Colonic mucosa (tissue), 4 donors: ENCODE measurements around the gene WNK2. TPM values are rescaled to one million over a fixed set of nuclear protein-coding genes. Genes with fewer than 3 reads are reported as not detected.
A peak's percentile ranks its signal among the peaks of the same experiment; 100 is the strongest.

Source experiments
- DNase-seq: peaks from one replicate; pipeline ENCODE4 v3.0.0-alpha.2; 2020
- H3K27ac ChIP-seq: fragments of 200-600 bp; one replicate; pipeline ENCODE4 v1.8.0; 2021
- H3K27me3 ChIP-seq: fragments of 200-600 bp; one replicate; pipeline ENCODE4 v1.8.0; 2021
- H3K36me3 ChIP-seq: fragments of 200-600 bp; one replicate; pipeline ENCODE4 v1.8.0; 2021
- H3K4me1 ChIP-seq: fragments of 200-600 bp; one replicate; pipeline ENCODE4 v1.8.0; 2021; ENCODE audit warnings: mild to moderate bottlenecking
- H3K4me3 ChIP-seq: fragments of 200-600 bp; one replicate; pipeline ENCODE4 v1.8.0; 2021
- H3K9ac ChIP-seq, 2 donors: one replicate each; pipeline ENCODE4 v1.7.0; 2013; ENCODE audit warnings: control low read depth in 2 of 2, low read depth in 2 of 2, low read length in 2 of 2
- H3K9me3 ChIP-seq: fragments of 200-600 bp; one replicate; pipeline ENCODE4 v1.8.0; 2021
- CTCF ChIP-seq: fragments of 200-600 bp; IDR thresholded peaks from one replicate; pipeline ENCODE4 v1.8.0; 2022; ENCODE audit warnings: antibody characterized with exemption, mild to moderate bottlenecking
- intact Hi-C: fragments of 100-400 bp; cut with DNase I; formaldehyde crosslinking; loops from one replicate; pipeline ENCODE4 v1.14.1; 2022
- total RNA-seq, 2 donors: library from RNA; stranded (reverse); fragmentation: NEBNext Ultra II Directional in 1 of 2; extraction: Animal tissue kit (Norgen Biotek cat#: 25700) in 1 of 2; gene quantifications; one replicate each; pipeline ENCODE4 v1.2.1, GENCODE V29; 2021
- donor health status: healthy.
- donor health status: DM: no; HTN: no; CAD: no.
- donor health status: DM: no; HTN: no; CAD: no.

The WNK2 gene
- total RNA-seq, 2 donors from 2014 or later = 161 to 238 TPM

GRCh38 chr9:93306579-93307091 lies 122.7 kb downstream of the WNK2 start:
- Histone ChIP-seq H3K4me3 (no peak overlapping the region), H3K36me3 (no peaks in the 10 kb centered on the region), H3K27me3 (no peaks in the 10 kb centered on the region), H3K27ac (no peak overlapping the region), H3K9me3 (no peaks in the 10 kb centered on the region), H3K4me1 (no peaks in the 10 kb centered on the region), H3K9ac (no peak overlapping the region)
- peak; percentile 15 for DNase-seq
- intact Hi-C loops = no loop called here
- no peak for TF ChIP-seq CTCF

GRCh38 chr9:93307468-93308157 lies 123.7 kb downstream of the WNK2 start:
- Histone ChIP-seq H3K36me3 (no peaks in the 10 kb centered on the region), H3K27me3 (no peaks in the 10 kb centered on the region), H3K27ac (no peak overlapping the region), H3K4me3 (no peak overlapping the region), H3K9me3 (no peaks in the 10 kb centered on the region), H3K4me1 (peaks cover 9% of the 10 kb centered on the region), H3K9ac (no peak overlapping the region)
- peak; percentile 7 for DNase-seq
- intact Hi-C loops = no loop called here
- no peak for TF ChIP-seq CTCF

- H3K9me3 ChIP-seq = no peaks in the 10 kb centered on the region
- H3K9ac ChIP-seq = no peak overlapping the region
- H3K36me3 ChIP-seq = no peaks in the 10 kb centered on the region
- H3K27ac ChIP-seq = no peak overlapping the region
- intact Hi-C loops = no loop called here
- no peak overlapping the region for H3K4me3 ChIP-seq
- H3K27me3 ChIP-seq = no peaks in the 10 kb centered on the region
- no peak for DNase-seq
- peaks cover 11% of the 10 kb centered on the region for H3K4me1 ChIP-seq
- no peak for TF ChIP-seq CTCF
Measured at GRCh38 chr9:93308158-93308602, 124.2 kb downstream of the WNK2 start.

GRCh38 chr9:93308676-93309075 lies 124.7 kb downstream of the WNK2 start:
- intact Hi-C loops = no loop called here
- Histone ChIP-seq H3K36me3 (no peaks in the 10 kb centered on the region), H3K4me3 (no peak overlapping the region), H3K9ac (no peak overlapping the region), H3K4me1 (peaks cover 11% of the 10 kb centered on the region), H3K9me3 (no peaks in the 10 kb centered on the region), H3K27ac (no peak overlapping the region), H3K27me3 (no peaks in the 10 kb centered on the region)
- DNase-seq = no peak
- TF ChIP-seq CTCF = no peak

- Histone ChIP-seq H3K9ac (no peak overlapping the region), H3K4me1 (peaks cover 11% of the 10 kb centered on the region), H3K4me3 (no peak overlapping the region), H3K27ac (no peak overlapping the region), H3K27me3 (no peaks in the 10 kb centered on the region), H3K9me3 (no peaks in the 10 kb centered on the region), H3K36me3 (no peaks in the 10 kb centered on the region)
- DNase-seq = no peak
- TF ChIP-seq CTCF = no peak
- intact Hi-C loops = no loop called here
Measured at GRCh38 chr9:93309889-93310425, 126.0 kb downstream of the WNK2 start.
